Astrocyte of the spinal cord (primary cell): ENCODE measurements around the gene EZR.

Experiments
- DNase-seq: peaks from one replicate; pipeline ENCODE4 v3.0.0; 2011; ENCODE audit warnings: low read depth, low spot score
- H3K4me3 ChIP-seq: 2 replicates; pipeline ENCODE4 v1.5.1; 2011; ENCODE audit warnings: low read depth, mild to moderate bottlenecking, low read length, moderate library complexity
- CTCF ChIP-seq: IDR thresholded peaks from 2 replicates; pipeline ENCODE4 v1.5.1; 2012; ENCODE audit warnings: low read depth, mild to moderate bottlenecking, low read length, inconsistent platforms
- in situ Hi-C: cut with HindIII; loops from 2 replicates; pipeline ENCODE4 v1.10.0; 2017; ENCODE audit warnings: low sequenced_read_pairs

EZR gene

GRCh38 chr6:158803733-158804143 is 15.4 kb downstream of the EZR start:
- no peak overlapping the region for H3K4me3 ChIP-seq
- peak; percentile 49 for DNase-seq
- in situ Hi-C loops: no loop called here

GRCh38 chr6:158801655-158802294 is 17.4 kb downstream of the EZR start:
- no peak overlapping the region for H3K4me3 ChIP-seq
- no peak for TF ChIP-seq CTCF
- in situ Hi-C loops: no loop called here
- DNase-seq: no peak

More at GRCh38 chr6:158803733-158804143, 15.4 kb downstream of the EZR start:
- no peak for TF ChIP-seq CTCF

- TF ChIP-seq CTCF: peak; percentile 14
- no peak overlapping the region for H3K4me3 ChIP-seq
- DNase-seq: peak; percentile 46
- in situ Hi-C loops: no loop called here
These were observed 19.9 kb downstream of the EZR start for GRCh38 chr6:158799051-158799792.

GRCh38 chr6:158798311-158798710 is 20.9 kb downstream of the EZR start:
- DNase-seq: no peak
- no peak overlapping the region for H3K4me3 ChIP-seq
- TF ChIP-seq CTCF: no peak
- in situ Hi-C loops: no loop called here

GRCh38 chr6:158797331-158798310 is 21.5 kb downstream of the EZR start:
- peak; percentile 57 for DNase-seq
- in situ Hi-C loops: no loop called here
- no peak overlapping the region for H3K4me3 ChIP-seq
- TF ChIP-seq CTCF: no peak

GRCh38 chr6:158796353-158796752 is 22.8 kb downstream of the EZR start:
- H3K4me3 ChIP-seq: no peak overlapping the region
- DNase-seq: no peak
- in situ Hi-C loops: no loop called here
- no peak for TF ChIP-seq CTCF
